Nucleus accumbens (tissue), 56 donors: ENCODE data around the gene TSPEAR.

Experiments used
- DNase-seq, 56 donors: peaks; one replicate each; lab custom pipeline; 2025; lab: John Stamatoyannopoulos, UW

Gene TSPEAR

DNA sequence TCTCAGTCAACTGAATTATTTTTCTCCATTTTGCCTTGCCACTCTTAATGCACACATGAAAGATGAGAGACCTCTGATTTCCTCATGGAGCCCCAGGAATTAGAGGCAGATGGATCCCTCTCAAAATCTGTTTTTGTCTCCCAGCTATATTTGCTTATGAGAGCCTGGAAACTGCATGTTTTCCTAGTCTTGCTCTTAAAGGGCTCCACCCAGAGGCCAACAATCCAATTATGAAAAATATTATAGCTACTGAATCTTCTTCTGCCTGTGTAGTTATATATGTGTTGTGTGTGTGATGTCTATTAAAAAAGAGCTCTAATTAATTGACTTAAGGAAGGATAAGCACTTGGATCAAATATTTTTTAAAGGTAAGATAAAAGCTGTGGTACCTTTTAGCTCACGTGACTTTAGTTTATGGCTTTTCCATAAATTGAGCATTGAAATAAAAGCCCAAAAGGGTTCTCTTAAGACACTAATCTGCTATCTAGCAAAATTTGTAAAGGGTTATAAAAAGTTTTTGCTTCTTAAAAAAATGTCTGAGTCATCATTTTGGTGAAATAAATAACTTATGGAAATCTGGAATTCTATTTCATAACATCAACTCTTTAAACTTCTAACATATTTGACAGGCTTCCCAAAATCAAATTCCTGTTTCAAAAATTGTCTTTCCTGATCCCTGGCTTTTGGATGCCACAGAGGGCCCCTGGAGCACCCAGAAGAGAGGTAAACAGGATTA is 31.2 kb upstream of the TSPEAR start:
- DNase-seq = no peak

DNA sequence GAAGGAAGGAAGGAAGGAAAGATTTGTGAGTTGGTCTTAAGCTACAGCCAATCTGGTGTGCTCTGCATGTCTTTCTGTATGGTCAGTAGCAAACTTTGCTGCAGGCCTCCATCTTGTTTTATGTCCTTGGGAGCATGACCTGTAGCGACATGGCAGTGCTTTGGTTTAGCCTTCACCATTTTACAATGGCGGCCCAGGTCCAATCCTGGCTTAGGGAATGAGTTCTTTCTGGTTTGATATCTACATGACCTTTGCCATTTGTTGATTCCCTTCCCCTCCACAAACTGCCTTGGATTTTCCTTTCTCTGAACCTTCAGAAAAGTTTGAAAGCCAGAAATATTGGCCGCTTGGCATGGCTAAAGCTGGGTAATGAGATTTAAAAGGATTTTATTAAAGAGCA is 30.5 kb upstream of the TSPEAR start:
- DNase-seq = no peak

DNA sequence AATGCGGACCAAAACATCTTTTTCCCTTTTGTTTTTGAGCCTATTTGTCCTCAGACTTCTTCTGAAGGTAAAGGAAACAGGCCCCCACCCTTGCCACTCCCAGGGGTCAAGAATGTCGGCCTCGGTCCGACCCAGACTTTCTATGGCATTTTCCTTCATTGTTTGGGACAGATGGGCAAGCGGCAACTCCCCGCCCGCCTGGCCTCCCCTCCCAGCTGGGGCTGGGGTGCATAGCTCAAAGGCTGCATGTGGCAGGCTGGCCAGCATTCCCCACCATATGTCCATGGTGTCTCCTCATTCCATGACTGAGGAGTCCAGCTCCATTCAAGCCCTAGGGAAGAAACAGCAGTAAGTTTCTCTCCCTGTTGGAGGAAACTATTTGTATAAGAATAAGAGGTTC is 29.4 kb upstream of the TSPEAR start:
- DNase-seq = no peak

DNA sequence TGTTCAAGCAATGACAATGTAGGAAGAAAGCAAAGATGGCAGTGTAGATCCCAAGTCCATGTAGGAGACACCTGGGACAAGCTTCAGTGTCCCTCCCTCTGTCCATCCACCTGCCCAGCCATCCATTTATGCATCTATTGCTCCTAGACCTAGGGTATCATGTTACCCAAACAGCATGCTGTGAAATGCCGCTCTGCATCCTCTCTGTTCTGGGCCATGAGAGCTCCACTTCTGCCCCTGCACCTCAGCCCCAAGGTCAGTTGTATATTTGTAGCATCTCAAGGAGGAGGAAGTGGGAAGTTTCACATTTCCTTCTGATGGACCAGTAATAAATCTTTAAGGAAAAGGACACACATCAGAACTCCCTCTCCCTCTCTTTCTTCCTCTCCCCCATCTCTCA is 27.9 kb upstream of the TSPEAR start:
- DNase-seq = no peak

DNA sequence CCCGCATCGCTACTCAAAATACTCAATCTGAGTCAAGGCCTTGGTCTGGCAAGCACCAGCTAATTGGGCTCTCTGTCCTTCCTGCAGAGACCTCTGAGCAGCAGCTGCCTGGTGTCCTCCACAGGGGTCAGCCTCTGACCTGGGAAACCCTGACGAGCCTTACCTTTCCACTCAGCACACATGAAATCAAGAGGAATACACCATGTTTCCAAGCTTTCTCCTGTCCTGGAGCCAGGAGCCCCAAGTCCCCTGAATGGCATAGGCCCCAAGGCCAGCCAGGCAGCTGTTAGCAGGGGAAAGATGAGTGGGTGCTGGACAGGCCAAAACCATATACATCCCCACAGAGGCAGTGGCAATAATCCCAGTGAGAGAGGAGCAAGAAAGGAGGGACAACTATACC is 27.2 kb upstream of the TSPEAR start:
- no peak for DNase-seq

DNA sequence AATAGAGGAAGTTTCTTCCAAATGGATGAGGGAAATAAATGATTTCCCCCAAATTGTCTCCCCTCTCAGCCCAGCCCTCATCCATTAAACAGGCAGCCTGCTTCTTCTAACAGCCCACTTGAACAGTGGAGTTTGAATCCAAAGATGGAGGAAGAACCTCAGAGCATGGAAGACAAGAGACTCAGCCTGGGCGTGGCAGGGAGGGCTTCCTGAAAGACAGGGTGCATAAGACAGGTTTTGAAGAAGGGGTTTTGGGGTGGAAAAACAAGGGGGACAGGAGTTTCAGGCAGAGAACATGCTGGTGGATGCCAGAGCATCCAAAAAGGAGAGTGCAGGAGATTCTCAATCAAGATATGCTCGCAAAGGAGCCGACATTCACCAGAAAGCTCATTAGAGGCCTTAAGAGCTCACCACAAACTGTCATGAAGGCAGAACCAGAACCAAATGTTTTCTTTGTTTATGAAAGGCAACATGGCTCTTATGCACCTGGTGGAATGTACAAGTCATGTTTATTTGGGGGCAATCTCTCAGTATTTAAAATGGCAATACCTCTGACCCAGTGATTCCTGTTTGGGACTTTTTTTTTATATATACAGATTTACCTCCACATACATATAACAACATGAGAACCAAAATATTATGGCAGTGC is 26.5 kb upstream of the TSPEAR start:
- DNase-seq = no peak

DNA sequence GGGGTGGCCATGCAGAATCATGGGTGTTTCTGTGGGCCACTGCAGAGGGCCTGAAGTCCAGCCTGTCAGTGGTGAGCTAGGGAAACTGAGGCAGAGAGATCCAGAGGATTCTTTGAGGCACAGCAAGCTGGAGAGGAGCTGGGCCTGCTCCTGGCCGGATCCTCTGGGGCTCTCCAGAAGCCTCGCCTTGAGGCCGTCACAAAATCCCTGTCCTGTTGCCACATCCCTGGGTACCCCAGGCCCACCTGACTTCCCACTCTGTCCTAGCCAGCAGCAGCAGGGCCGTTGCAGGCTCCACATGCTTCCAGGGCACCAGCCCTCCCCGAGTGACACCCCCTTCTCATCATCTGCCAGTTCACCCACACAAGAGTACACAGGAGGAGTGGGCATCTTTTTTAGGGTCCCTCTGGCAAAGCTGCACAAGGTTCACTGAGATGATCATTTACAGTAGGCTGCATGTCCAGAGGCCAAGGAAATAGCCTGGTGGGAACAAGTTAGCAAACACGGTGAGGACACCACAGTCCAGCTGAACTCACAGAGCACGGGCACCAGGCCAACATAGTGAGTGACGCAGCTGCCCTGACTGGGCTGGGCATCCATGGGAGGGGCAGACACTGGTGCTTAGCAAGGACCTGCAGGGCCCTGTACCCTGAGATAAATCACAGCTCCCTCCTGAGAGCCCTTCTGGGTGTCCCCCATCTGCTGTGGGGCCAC is 25.1 kb upstream of the TSPEAR start:
- no peak for DNase-seq

DNA sequence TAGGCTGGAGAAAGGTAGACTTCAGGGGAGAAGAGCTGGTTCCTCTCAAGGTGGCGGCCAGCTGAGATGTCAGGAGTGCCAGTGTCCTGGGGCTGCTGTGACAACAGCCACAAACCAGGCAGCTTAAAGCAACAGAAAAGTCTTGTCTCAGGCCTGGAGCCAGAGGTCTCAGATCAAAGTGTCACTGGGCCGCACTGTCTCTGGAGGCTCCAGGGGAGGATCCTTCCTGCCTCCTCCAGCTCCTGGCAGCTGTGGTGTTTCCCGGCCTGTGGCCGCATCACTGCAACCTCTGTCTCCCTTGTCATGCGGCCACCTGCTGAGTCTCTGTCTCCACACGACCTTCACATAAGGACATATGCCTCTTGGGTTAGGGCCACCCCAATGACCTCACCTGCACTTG is 24.4 kb upstream of the TSPEAR start:
- DNase-seq = no peak

DNA sequence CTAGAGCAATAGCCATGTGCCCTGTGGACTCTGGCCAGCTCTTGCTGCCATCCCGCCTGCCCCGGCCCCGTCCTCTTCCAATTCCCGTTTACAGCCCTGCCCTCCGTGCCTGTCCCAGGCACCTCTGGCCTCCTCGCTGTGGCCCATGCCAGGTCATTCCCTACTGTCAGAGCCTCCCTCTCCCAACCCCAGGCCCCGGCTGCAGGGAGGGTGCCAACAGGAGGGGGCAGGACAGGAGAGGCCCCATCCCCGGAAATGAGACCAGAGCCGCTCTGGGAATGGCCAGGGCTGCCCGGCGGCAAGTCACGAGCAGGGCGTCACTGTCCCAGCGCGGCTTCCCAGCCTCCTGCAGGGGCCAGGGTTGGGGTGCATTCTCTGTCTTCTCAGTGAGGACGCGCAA is 23.5 kb upstream of the TSPEAR start:
- no peak for DNase-seq

DNA sequence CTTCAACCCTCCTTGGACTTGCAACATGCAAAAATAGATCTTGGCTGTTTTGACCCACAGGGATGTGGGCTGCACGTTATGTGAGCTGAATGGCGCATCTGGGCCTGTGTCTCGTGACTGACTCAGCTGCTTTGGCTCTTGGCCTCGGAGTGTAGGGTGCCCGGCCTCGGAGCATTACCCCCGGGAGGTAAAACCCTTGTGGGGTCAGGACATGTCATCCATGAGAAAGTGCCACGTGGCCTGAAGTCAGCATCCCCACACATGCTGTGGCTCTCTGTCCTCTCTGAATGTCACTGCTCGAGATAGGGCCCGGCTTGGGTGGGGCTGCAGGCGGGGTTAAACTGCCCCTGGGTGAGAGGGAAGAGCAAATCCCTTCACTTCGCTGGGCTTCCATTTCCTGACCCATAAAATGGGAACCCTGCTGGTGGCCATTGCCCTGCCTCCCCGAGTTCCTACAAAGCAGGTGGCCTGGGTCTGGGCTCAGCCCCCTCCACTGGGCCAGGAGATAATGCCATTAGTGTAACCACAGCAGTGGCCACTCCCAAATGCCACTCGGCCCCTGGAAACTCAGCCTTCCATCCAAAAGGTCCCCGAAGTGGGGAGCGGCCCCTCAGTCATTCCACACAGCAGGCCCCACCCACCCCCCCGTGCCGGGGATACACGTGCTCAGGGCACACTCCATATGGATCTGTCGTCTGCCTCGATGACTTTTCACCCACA is 22.8 kb upstream of the TSPEAR start:
- no peak for DNase-seq

DNA sequence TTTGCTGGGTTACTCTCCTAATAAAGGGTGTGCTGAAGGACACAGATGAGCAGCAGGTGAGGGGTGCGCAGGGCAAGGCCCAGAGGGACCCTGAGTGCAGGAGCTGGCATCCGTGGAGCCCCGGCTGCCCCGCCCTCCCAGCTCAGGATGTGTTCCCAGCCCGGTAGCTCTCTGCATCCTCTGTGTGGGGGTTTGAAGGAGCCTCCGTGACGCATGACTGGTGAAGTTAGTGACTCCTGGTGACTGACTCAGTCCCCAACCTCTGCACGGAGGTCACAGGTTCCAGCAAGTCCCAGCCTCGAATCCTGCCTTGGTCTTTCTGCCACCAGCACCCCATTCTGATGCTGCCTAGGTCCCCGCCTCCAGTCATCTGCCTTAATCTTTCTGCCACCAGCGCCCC is 21.6 kb upstream of the TSPEAR start:
- DNase-seq = no peak

DNA sequence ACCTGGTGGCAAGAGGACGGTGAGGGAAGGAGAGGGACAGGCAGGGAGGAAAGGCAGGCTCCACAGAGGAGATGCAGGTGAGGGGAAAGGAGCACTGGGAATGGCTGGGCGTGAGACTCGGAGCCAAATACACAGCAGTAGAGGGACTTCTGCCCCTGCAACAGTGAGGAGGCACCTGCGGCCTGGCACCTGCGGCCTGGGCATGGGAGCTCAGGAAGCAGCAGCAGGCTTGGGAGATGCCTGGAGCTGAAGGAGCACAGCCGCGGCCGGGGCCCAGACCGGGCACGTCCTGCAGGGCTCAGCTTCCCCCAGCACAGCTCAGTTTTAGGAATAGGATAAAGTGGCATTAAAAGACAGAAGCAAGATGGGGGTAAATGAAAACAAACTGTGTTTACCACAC is 20.9 kb upstream of the TSPEAR start:
- no peak for DNase-seq

DNA sequence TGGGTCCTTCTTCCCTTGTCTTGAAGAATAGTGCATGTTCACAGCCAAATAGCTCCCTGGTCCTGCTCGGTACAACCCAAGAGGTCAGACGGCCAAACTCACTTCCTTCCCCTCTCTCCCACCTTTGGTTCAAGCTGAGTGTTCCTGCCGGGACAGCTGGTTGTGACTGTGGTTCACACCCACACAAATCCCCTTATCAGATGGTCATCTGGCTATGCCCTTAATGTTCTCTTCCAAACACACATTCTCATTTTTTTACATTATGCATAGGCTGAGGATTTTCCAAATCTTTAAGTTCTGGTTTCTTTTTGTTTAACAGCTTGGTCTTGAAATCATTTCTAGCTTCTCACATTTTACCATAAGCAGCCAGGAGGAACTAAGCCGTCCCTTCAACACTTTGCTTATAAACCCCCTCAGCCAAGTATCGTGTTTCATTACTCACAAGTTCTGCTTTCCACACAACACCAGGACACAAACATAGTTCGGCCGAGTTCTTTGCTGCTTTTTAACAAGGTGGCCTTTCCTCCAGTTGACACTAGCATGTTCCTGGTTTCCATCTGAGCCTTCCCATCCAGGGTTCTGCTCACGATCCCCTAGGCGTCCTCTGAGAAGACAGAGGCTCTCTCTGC is 19.7 kb upstream of the TSPEAR start:
- DNase-seq = no peak

DNA sequence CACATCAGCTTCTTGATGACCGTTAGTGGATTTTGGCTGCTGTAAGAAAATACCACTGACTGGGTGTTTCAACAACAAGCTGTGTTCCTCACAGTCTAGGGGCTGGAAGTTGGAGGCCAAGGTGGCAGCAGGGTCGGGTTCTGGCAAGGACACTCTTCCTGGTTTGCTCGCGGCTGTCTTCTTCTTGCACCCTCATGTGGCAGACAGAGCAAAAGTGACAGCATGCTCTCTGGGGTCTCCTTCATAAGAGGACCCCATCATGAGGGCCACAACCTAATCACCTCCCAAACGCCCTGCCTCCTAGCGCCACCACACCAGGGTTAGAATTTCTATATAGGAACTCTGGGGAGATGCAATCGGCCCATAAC is 18.6 kb upstream of the TSPEAR start:
- no peak for DNase-seq

DNA sequence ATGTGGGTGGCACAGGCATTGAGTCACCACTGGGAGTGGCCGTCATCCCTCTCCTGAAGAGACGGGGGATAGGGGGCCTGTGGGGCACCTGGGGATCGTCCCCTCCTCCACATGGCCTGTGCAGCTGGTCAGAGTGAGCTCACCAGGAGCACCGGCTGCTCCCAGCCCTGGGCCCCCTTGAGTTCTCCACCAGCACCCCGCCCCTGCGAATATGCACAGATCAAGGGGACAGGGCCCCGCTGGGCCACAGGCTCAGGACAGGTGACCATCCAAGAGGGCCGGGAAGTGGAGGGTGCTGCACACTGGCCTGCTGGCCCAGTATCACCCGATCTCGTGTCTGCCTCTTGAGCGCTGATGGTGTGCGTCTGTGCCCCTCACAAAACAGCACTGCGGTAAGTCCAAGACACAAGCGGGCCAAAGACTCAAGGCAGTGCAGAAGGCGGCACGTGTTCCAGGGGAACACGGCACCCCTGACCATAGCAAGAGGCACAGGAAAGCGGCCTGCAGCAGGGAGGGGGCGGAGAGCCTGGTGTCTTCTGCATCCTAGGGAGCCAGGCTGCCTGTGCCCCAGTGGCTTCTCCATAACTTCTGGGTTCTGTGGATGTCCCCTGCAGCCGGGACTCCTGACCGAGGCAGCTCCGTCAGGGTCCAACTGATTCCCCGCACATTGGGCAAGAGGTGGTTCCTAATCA is 18.1 kb upstream of the TSPEAR start:
- DNase-seq = no peak

DNA sequence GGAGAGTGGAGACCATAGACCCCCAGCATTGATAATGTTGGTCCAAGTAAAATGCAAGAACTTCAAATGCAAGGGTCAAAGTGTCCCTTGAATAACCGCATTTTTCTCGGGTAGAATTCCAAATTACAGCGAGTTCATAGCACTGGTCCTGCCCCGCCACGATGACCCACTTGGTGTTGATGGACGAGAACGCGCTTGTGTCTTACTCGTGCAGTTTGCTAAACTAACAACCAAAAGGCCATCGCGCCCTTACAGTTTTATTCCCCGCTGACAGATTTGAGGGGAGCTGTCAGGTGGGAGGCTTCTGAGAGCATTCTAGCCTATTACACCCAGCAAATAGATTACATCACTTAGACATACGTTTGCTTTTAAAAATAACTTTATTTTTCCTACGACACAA is 17.3 kb upstream of the TSPEAR start:
- no peak for DNase-seq

DNA sequence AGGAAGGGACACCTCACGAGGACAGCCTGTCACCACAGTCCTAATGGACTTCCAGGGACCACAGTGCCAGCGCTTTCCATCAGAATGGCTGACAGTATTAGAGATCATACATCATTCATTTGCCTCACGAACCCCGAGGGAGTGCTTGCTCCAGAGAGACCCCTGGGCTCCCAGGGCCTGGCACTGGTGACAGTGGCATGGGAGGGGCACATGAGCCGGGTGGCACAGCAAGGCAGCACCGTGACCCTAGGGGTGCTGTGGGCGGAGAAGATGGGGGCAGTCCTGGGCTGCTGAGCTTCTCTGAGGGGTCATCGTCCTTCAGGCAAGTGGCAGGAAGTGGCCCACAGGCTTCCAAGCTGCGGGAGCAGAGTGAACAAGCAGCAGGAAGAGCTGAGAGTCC is 16.4 kb upstream of the TSPEAR start:
- no peak for DNase-seq

DNA sequence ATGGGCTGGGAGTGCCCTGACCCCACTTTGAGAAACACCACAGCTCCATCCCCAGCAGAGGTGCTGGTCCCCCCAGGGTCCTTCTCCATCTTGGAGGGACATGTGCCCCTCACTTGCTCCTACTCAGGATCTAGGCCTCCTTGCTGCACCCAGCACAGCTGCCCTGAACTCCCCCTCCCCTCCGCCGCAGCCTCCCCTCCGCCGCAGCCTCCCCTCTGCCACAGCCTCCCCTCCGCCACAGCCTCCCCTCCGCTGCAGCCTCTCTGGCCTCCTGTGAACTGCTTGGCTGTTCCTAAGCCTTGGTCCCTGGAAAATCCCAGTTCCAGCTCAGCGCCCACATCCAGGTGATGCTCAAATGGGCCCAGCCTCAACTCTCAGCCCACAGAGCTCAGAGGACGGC is 15.9 kb upstream of the TSPEAR start:
- no peak for DNase-seq

DNA sequence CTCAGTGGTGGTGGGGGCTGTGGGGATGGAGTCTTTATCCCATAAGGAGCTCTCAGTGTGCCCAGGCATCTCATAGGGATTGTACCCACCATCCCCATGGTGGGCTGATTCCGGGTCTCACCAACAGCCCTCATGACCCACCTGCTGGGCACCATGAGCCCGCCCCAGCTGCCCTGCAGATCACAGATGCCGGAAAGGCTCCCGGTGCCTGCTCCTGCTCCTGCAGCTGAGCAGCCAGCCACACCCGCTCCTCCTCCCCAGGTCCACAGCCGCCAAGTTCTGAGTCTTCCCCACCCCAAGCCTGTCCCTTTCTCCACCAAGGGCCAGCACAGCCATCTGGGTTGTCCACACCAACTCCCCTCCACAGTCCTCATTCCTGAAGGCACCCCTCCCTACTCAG is 15.5 kb upstream of the TSPEAR start:
- no peak for DNase-seq

DNA sequence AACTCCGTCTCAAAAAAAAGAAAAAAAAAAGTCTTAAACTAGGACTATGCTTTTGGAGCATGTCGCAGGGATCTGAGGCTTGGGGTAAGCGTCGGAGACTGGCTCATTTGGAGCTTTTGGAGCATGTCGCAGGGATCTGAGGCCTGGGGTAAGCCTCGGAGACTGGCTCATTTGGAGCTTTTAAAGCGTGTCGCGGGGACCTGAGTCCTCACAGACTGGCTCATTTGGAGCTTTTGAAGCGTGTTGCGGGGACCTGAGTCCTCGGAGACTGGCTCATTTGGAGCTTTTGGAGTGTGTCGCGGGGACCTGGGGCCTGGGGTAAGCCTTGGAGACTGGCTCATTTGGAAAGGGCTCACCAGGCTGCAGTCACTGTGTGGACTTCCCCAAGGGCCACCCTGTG is 13.6 kb upstream of the TSPEAR start:
- no peak for DNase-seq
